Glutamatergic neuron (in vitro differentiated cells): ENCODE results near the gene COL2A1. TPM values are rescaled to one million over a fixed set of nuclear protein-coding genes. Genes with fewer than 3 reads are reported as not detected.

Experiments used
- DNase-seq: peaks from one replicate; pipeline ENCODE4 v3.0.0; 2022
- H3K27ac Mint-ChIP-seq: one replicate; pipeline ENCODE4 v1.8.0; 2020; ENCODE audit warnings: mild to moderate bottlenecking, mixed read lengths, inconsistent platforms; ENCODE audit not compliant: unreplicated experiment
- H3K27me3 Mint-ChIP-seq: one replicate; pipeline ENCODE4 v1.8.0; 2020; ENCODE audit warnings: mild to moderate bottlenecking, moderate library complexity, mixed read lengths, inconsistent platforms; ENCODE audit not compliant: unreplicated experiment
- H3K36me3 Mint-ChIP-seq: one replicate; pipeline ENCODE4 v1.8.0; 2020; ENCODE audit warnings: mild to moderate bottlenecking, mixed read lengths, inconsistent platforms; ENCODE audit not compliant: unreplicated experiment
- H3K4me1 Mint-ChIP-seq: one replicate; pipeline ENCODE4 v1.8.0; 2020; ENCODE audit warnings: mild to moderate bottlenecking, low read depth, mixed read lengths, inconsistent platforms; ENCODE audit not compliant: unreplicated experiment
- H3K4me3 Mint-ChIP-seq: one replicate; pipeline ENCODE4 v1.8.0; 2020; ENCODE audit warnings: mild to moderate bottlenecking, mixed read lengths, inconsistent platforms; ENCODE audit not compliant: unreplicated experiment
- H3K9me3 Mint-ChIP-seq: one replicate; pipeline ENCODE4 v1.8.0; 2020; ENCODE audit warnings: mild to moderate bottlenecking, moderate library complexity, mixed read lengths, inconsistent platforms; ENCODE audit not compliant: unreplicated experiment
- CTCF ChIP-seq: fragments of 200-600 bp; sonication (generic); IDR thresholded peaks from one replicate; pipeline ENCODE4 v1.5.0; 2021; ENCODE audit not compliant: partially characterized antibody, unreplicated experiment
- total RNA-seq: library from RNA; stranded (reverse); fragmentation: NEBNext Ultra II Directional; extraction: Animal tissue kit (Norgen Biotek cat#: 25700); gene quantifications from one replicate; pipeline ENCODE4 v1.2.1, GENCODE V29; 2021; ENCODE audit not compliant: unreplicated experiment

Gene COL2A1
- total RNA-seq, 1 donor from 2014 or later = 0.34 TPM

- DNase-seq = no peak
- Mint-ChIP-seq H3K4me1 (no peaks in the 10 kb centered on the region), H3K36me3 (no peaks in the 10 kb centered on the region), H3K27me3 (peaks cover 19% of the 10 kb centered on the region), H3K9me3 (peaks cover 13% of the 10 kb centered on the region), H3K27ac (no peak overlapping the region), H3K4me3 (no peak overlapping the region)
- no peak for TF ChIP-seq CTCF
These were observed 26.3 kb downstream of the COL2A1 start for GRCh38 chr12:47977772-47978597.

GRCh38 chr12:47977046-47977771 lies 27.1 kb downstream of the COL2A1 start:
- DNase-seq = no peak
- Mint-ChIP-seq H3K4me1 (no peaks in the 10 kb centered on the region), H3K36me3 (no peaks in the 10 kb centered on the region), H3K4me3 (no peak overlapping the region), H3K27me3 (peaks cover 19% of the 10 kb centered on the region), H3K27ac (no peak overlapping the region), H3K9me3 (peaks cover 13% of the 10 kb centered on the region)
- TF ChIP-seq CTCF = no peak

DNA sequence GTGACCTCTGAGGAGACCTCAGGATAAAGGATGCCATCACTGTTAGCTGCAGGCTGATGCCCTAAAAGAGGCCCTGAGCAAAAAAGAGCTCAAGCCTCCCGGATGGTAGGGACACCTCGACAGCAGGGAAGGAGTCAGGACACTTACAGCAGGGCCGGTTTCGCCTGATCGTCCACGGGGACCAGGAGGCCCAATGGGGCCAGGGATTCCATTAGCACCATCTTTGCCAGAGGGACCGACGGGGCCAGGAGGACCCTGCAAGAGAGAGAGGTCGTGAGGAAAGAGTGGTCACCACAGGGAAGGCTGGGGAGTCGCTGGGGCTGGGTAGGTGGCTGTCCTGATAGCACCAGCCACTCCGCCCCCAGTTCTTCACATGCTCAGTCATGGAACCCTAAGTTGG lies 28.5 kb downstream of the COL2A1 start:
- no peak for TF ChIP-seq CTCF
- Mint-ChIP-seq H3K4me1 (no peaks in the 10 kb centered on the region), H3K4me3 (no peak overlapping the region), H3K36me3 (no peaks in the 10 kb centered on the region), H3K9me3 (peaks cover 14% of the 10 kb centered on the region), H3K27ac (no peak overlapping the region), H3K27me3 (peaks cover 19% of the 10 kb centered on the region)
- DNase-seq = no peak

GRCh38 chr12:47975036-47975620 lies 29.1 kb downstream of the COL2A1 start:
- TF ChIP-seq CTCF = no peak
- H3K4me1 Mint-ChIP-seq = no peaks in the 10 kb centered on the region
- no peaks in the 10 kb centered on the region for H3K36me3 Mint-ChIP-seq
- peaks cover 16% of the 10 kb centered on the region for H3K27me3 Mint-ChIP-seq
- no peak overlapping the region for H3K4me3 Mint-ChIP-seq
- H3K27ac Mint-ChIP-seq = no peak overlapping the region
- DNase-seq = no peak
- peaks cover 12% of the 10 kb centered on the region for H3K9me3 Mint-ChIP-seq

GRCh38 chr12:47973870-47974269 lies 30.4 kb downstream of the COL2A1 start:
- H3K4me1 Mint-ChIP-seq = no peaks in the 10 kb centered on the region
- H3K4me3 Mint-ChIP-seq = no peak overlapping the region
- DNase-seq = no peak
- peaks cover 15% of the 10 kb centered on the region for H3K27me3 Mint-ChIP-seq
- TF ChIP-seq CTCF = no peak
- H3K27ac Mint-ChIP-seq = no peak overlapping the region
- H3K9me3 Mint-ChIP-seq = peaks cover 9% of the 10 kb centered on the region
- no peaks in the 10 kb centered on the region for H3K36me3 Mint-ChIP-seq
